Measurements from ENCODE around the gene AS3MT. TPM values are rescaled to one million over a fixed set of nuclear protein-coding genes. Genes with fewer than 3 reads are reported as not detected.

AS3MT gene
- polyA plus RNA-seq, 1 of the 3 experiments (the other 2 are of a cell fraction), result 9.0 TPM

DNA sequence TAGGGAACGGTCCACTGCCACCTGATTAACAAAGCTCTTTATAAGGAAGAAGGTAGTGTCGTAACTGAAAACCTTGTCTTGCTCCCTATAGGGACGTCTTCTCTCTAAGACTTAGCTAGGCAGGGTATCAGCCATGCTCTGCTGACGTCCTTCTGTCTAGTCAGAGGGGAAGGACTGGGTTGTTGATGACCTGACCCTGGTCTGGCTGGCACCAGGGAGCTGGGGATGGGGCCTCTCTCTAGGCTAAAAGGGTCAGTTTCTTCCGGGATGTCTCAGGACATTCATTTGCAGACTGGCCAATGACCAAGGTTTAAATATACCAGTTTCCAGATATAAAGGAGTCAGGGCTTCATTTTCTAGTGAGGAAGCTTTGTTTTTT lies 41.7 kb upstream of the AS3MT start:
- H3K9ac ChIP-seq, result no peak overlapping the region
- no peak for TF ChIP-seq EZH2phosphoT487 (IDR thresholded peaks at IDR 0.05; ENCODE audit: borderline replicate concordance, low read depth)
- TF ChIP-seq SIN3A (IDR thresholded peaks at IDR 0.05; ENCODE audit: borderline replicate concordance, low read depth, low read length), result no peak
- TF ChIP-seq GABPA (IDR thresholded peaks at IDR 0.05; ENCODE audit: low read depth), result no peak
- no peak for TF ChIP-seq NRF1 (IDR thresholded peaks at IDR 0.05; ENCODE audit: low read depth, low read length)
- TF ChIP-seq, protein P1, sequence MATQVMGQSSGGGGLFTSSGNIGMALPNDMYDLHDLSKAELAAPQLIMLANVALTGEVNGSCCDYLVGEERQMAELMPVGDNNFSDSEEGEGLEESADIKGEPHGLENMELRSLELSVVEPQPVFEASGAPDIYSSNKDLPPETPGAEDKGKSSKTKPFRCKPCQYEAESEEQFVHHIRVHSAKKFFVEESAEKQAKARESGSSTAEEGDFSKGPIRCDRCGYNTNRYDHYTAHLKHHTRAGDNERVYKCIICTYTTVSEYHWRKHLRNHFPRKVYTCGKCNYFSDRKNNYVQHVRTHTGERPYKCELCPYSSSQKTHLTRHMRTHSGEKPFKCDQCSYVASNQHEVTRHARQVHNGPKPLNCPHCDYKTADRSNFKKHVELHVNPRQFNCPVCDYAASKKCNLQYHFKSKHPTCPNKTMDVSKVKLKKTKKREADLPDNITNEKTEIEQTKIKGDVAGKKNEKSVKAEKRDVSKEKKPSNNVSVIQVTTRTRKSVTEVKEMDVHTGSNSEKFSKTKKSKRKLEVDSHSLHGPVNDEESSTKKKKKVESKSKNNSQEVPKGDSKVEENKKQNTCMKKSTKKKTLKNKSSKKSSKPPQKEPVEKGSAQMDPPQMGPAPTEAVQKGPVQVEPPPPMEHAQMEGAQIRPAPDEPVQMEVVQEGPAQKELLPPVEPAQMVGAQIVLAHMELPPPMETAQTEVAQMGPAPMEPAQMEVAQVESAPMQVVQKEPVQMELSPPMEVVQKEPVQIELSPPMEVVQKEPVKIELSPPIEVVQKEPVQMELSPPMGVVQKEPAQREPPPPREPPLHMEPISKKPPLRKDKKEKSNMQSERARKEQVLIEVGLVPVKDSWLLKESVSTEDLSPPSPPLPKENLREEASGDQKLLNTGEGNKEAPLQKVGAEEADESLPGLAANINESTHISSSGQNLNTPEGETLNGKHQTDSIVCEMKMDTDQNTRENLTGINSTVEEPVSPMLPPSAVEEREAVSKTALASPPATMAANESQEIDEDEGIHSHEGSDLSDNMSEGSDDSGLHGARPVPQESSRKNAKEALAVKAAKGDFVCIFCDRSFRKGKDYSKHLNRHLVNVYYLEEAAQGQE (IDR thresholded peaks at IDR 0.05; ENCODE audit: low read depth, low read length), result no peak
- no peak for TF ChIP-seq FOXJ3 (CRISPR knock-in tag; IDR thresholded peaks at IDR 0.05)
- no peak for TF ChIP-seq FOSL2 (IDR thresholded peaks at IDR 0.05; ENCODE audit: borderline replicate concordance, low read depth)
- TF ChIP-seq RAD21 (IDR thresholded peaks at IDR 0.05; ENCODE audit: low read length), result no peak
- TF ChIP-seq NFIC (IDR thresholded peaks at IDR 0.05; ENCODE audit: borderline replicate concordance), result no peak
- TF ChIP-seq, protein P2, sequence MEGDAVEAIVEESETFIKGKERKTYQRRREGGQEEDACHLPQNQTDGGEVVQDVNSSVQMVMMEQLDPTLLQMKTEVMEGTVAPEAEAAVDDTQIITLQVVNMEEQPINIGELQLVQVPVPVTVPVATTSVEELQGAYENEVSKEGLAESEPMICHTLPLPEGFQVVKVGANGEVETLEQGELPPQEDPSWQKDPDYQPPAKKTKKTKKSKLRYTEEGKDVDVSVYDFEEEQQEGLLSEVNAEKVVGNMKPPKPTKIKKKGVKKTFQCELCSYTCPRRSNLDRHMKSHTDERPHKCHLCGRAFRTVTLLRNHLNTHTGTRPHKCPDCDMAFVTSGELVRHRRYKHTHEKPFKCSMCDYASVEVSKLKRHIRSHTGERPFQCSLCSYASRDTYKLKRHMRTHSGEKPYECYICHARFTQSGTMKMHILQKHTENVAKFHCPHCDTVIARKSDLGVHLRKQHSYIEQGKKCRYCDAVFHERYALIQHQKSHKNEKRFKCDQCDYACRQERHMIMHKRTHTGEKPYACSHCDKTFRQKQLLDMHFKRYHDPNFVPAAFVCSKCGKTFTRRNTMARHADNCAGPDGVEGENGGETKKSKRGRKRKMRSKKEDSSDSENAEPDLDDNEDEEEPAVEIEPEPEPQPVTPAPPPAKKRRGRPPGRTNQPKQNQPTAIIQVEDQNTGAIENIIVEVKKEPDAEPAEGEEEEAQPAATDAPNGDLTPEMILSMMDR (IDR thresholded peaks at IDR 0.05), result no peak
- TF ChIP-seq GATA2 (CRISPR knock-in tag; IDR thresholded peaks at IDR 0.05), result no peak
- TF ChIP-seq EP300 (IDR thresholded peaks at IDR 0.05; ENCODE audit: borderline replicate concordance in 1 of 2, low read depth in 1 of 2, low read length in 1 of 2), result no peak
- DNase-seq, result no peak
- H2AFZ ChIP-seq (ENCODE audit: low read depth), result no peak overlapping the region
- no peaks in the 10 kb centered on the region for H3F3A ChIP-seq (replicated peaks; ENCODE audit: insufficient read depth)
- no peaks in the 10 kb centered on the region for H3K79me2 ChIP-seq (ENCODE audit: insufficient read depth)
- H3K9me3 ChIP-seq, result no peaks in the 10 kb centered on the region
- no peaks in the 10 kb centered on the region for H3K27me3 ChIP-seq (ENCODE audit: insufficient read depth)
- H3K4me2 ChIP-seq, result no peak overlapping the region
- CTCF ChIA-PET, result interaction anchor here (0.9 to 1.7 kb wide), 2 partner anchors 74 to 506 kb away, joined by 3 to 7 read pairs; no protein-coding TSS in a partner anchor
- H3K4me1 ChIP-seq (ENCODE audit: control insufficient read depth in 1 of 2, insufficient read depth in 2 of 2, low read depth in 1 of 2, low read length in 1 of 2), result no peaks in the 10 kb centered on the region
- POLR2A ChIA-PET, result no interaction called here
- 78% methylated on average over 5 of the region's 5 CpGs for WGBS (ENCODE audit: low lambda C conversion rate)
- H4K20me1 ChIP-seq (ENCODE audit: insufficient read depth), result no peaks in the 10 kb centered on the region
- no peak overlapping the region for H3K4me3 ChIP-seq (ENCODE audit: low read depth in 2 of 2, low read length in 1 of 2)
- H3K9me2 ChIP-seq, result no peaks in the 10 kb centered on the region
- no peaks in the 10 kb centered on the region for H3K36me3 ChIP-seq (replicated peaks in 1 of 2; ENCODE audit: control insufficient read depth in 1 of 2, insufficient read depth in 2 of 2, low read length in 1 of 2)
- no peak overlapping the region for H3K27ac ChIP-seq (ENCODE audit: low read depth in 2 of 2, low read length in 1 of 2)

Measured in SK-N-SH (cell line).